Stimulated activated CD4-positive, alpha-beta T cell treated with anti-CD3 and anti-CD28 coated beads, Interleukin-12 subunit alpha, Interleukin-12 subunit beta, amount 100 ng/mL, for 48 hours (primary cell): Measurements from ENCODE around the gene PHF20.
"Not testable (repeated sequence)": the region's sequence is repeated elsewhere in the genome, so short reads cannot be mapped to it uniquely, and the experiment has no call there.

ENCODE experiments used
- DNase-seq, 3 donors: peaks; one replicate each; pipeline ENCODE4 v3.0.0-alpha.2; 2020; ENCODE audit warnings: low read depth in 2 of 3, low spot score in 1 of 3

The PHF20 gene

GRCh38 chr20:35968930-35969329 lies 197.1 kb downstream of the PHF20 start:
- DNase-seq, result no peak

- no peak for DNase-seq
Observed at GRCh38 chr20:35971981-35972380, 200.2 kb downstream of the PHF20 start.

GRCh38 chr20:35972462-35972861 lies 200.6 kb downstream of the PHF20 start:
- no peak for DNase-seq

- no peak for DNase-seq
Observed at GRCh38 chr20:35974256-35974655, 202.4 kb downstream of the PHF20 start.

DNA sequence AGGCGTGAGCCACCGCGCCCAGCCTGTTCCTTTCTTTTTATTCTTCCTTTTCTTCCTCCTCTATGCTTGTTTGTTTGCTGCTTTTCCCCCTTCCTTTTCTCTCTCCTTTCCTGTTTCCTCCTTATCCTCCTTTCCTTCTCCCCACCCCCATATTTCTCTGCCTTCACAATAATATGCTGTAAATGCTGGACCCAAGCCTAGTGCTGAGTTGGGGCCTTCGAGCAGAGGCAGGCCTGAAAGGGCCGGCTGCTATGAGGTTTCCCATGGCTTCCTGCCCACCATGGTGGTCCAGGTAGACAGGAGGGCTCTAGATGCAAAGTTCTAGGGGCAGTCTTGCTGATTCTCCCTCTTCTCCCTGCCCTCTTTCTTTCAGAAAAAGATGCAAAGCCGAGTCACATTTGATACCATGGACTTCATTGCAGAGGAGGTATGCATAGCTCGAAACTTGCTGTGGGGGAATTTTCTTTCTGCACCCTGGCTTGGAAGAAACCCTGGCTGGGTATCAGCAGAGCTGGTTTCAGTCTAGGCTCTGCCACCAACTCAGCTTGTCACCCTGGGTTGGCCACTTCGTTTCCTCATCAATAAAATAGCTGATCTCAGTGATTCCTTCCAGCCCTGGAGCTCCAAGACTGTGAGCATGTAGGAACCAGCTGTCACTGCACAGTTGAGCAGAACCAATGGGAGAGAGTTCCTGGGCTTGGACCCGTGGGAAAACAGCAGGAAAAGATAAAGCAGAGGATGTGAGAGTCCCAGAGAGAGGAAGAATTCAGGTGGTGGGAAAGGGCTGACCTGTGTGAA lies 204.0 kb downstream of the PHF20 start:
- DNase-seq, result no peak

GRCh38 chr20:35978041-35978513 lies 206.3 kb downstream of the PHF20 start:
- no peak for DNase-seq

DNA sequence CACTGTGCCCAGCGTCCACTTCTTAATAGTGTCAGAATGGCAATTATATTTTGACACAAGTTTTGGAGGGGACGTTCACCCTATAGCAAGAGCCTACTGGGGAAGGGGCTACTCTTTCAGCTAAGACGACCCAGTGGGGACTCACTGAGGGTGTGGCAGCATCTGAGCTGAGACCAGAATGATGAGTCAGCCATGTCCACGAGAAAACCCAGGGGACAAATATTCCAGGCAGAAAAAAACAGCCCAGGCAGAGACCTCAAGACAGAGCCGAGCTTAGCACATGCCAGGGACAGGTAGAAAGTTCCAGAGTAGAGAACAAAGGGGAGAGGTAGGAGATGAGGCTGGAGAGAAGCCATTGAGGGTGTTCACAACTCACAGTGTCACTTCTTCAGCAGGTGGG lies 207.7 kb downstream of the PHF20 start:
- DNase-seq, result no peak

GRCh38 chr20:35981969-35982368 lies 210.2 kb downstream of the PHF20 start:
- DNase-seq, result no peak

DNA sequence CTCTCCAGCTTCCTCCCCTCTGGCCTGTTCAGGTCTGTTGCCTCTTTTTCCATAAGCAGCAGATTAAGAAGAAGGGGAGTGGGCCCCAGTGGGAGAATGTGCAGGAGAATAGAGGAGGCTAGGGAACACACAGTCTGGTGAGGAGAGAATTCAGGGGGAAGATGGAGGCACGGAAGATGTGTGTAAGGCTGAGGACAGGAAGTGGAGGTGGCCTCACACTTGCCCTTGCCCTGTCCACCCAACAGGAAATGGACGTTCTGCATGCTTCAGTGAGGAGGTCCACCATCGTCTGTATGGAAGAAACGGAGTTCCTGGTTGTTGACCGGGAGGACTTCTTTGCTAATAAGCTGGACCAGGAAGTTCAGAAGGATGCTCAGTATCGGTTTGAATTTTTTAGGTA lies 212.6 kb downstream of the PHF20 start:
- DNase-seq, result no peak

GRCh38 chr20:35985806-35986205 lies 214.0 kb downstream of the PHF20 start:
- DNase-seq, result no peak

- DNase-seq, result no peak
Observed at GRCh38 chr20:35988910-35989463, 217.2 kb downstream of the PHF20 start.

DNA sequence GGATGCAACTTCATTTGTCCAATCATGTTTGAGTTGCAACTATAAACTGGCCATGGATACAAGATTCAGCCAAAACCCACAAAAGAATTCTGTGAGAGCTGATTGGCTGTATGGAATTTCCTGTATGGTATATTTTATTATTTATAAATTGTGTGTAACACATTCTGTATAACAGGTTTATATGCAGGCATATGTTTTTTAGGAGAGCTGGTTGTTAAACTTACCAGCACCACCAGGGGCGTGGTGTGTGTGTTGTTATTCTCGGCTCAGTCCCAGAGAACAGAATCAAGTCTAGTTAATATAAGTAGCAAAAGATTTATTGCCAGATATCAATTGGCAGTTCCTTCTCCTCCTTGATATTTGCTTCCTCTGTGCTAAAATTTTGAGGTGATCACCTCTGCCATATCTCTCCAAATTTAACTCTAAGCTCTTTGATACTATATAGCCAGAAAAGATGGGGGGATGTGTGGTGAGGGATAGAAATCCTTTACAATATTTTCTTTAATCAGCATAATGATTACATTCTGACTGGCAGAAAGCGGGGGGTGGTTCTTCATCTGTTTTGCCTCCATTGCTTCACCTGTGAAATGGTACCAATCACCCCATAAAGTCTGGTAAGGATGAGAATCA lies 219.4 kb downstream of the PHF20 start:
- DNase-seq, result no peak

- DNase-seq, result peak; percentile 12 to 38 (median 16)
Observed at GRCh38 chr20:35992713-35993335, 221.0 kb downstream of the PHF20 start.

GRCh38 chr20:35994994-35995453 lies 223.2 kb downstream of the PHF20 start:
- peak; percentile 56 to 71 (median 70) for DNase-seq

- DNase-seq, result not testable (repeated sequence)
Observed at GRCh38 chr20:35996492-35996891, 224.7 kb downstream of the PHF20 start.
